Thyroid gland (tissue), 4 donors: ENCODE measurements around the gene GRM7.

Source experiments
- CTCF ChIP-seq, 6 experiments: fragments of 200-600 bp in 3 of 6; fragments of 450-650 bp in 3 of 6; sonication (generic) in 3 of 6; IDR thresholded peaks; one replicate each; pipeline ENCODE4 v1.5.1; 2016 to 2019; ENCODE audit warnings: antibody characterized with exemption in 6 of 6, mild to moderate bottlenecking in 2 of 6, inconsistent platforms in 1 of 6, moderate library complexity in 1 of 6
- POLR2A ChIP-seq, 2 donors: fragments of 450-650 bp; IDR thresholded peaks; one replicate each; pipeline ENCODE4 v1.6.1; 2017; ENCODE audit warnings: antibody characterized with exemption in 2 of 2, mild to moderate bottlenecking in 2 of 2, moderate library complexity in 1 of 2

- TF ChIP-seq POLR2A (IDR thresholded peaks at IDR 0.05) (no peak), CTCF (IDR thresholded peaks at IDR 0.05) (no peak)
These were observed 572.2 kb downstream of the GRM7 start for GRCh38 chr3:7433073-7433472.
